Erythroblast (primary cell): ENCODE results near the gene CSNK2A1.

Experiments used
- GATA1 ChIP-seq: IDR thresholded peaks from 2 replicates; pipeline ENCODE4 v1.6.1; 2011; ENCODE audit warnings: low read depth, mild to moderate bottlenecking, control low read depth, low read length, moderate library complexity
- POLR2A ChIP-seq: IDR thresholded peaks from 2 replicates; pipeline ENCODE4 v1.6.1; 2011; ENCODE audit warnings: mild to moderate bottlenecking, low read length

DNA sequence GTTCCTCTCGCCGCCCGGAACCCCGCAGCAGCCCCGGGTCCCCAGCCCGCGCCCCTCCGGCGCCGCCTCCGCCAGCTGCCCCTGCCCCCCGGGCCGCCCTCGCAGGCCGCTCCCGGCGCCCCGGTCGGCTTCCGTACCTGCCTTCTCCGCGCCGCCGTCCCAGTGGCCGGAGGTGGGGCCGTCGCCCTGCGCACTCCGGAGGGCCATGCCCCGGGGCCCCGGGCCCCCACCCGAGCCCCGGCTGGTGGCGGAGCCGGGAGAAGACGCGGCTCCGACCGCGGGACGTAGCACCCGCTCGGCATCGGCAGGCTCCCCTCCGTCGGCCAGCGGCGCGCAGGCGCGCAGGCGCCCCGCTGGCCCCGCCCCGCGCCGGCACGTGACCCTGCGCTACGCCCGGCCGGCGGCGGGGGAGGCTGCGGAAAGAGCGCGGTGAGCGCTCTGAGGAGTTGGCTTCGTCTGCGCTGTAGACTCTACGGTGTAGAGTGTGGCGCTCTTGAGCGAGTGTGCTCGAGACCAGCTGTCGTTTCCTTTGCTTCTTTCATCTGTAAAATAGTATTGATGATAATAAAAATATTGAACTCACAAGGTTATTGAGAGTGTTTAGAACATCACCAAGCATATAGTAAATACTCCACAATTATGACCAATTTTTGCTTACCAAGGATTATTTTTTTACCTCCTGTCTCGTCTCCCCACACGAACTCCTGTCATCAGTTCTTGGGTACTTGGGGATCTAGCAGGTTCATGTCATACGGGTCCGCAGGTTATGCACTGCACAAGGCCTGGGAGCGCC is 81.2 kb downstream of the CSNK2A1 start, which contains the start of gene TBC1D20:
- TF ChIP-seq POLR2A (peak; percentile 89), GATA1 (no peak)
